Left colon (tissue), 2 donors: Measurements from ENCODE around the gene HIP1R. TPM values are rescaled to one million over a fixed set of nuclear protein-coding genes. Genes with fewer than 3 reads are reported as not detected.

Experiments
- ATAC-seq: fragments of 200-7000 bp; cut with Tn5 transposase; one replicate; pipeline ENCODE4 v1.9.1; 2020; ENCODE audit warnings: mild to moderate bottlenecking, moderate library complexity
- DNase-seq, 2 donors: peaks; one replicate each; pipeline ENCODE4 v3.0.0-alpha.2; 2020
- intact Hi-C, 2 donors: fragments of 100-400 bp; cut with DNase I in 1 of 2; cut with micrococcal nuclease in 1 of 2; formaldehyde crosslinking; loops; one replicate each; pipeline versions ENCODE4 v1.11.2 to v1.14.0; 2022; cut with DNase I, micrococcal nuclease
- total RNA-seq, 2 donors: library from RNA; stranded (reverse); fragmentation: NEBNext Ultra II Directional; extraction: Animal tissue kit (Norgen Biotek cat#: 25700); gene quantifications; one replicate each; pipeline ENCODE4 v1.2.1, GENCODE V29; 2021
- donor health status: DM: no; HTN: no; CAD: no.
- donor health status: DM: yes; HTN: yes; CAD: no.

The HIP1R gene
- total RNA-seq, 2 donors from 2014 or later = 62.3 to 66.4 TPM

GRCh38 chr12:122844366-122844971 lies 9.2 kb downstream of the HIP1R start:
- ATAC-seq = no peak
- intact Hi-C loops = no loop called here

GRCh38 chr12:122845041-122845864 lies 10.0 kb downstream of the HIP1R start:
- DNase-seq (peak in 1 of 2 donors; percentile 20), ATAC-seq (no peak)
- intact Hi-C loops = no loop called here

More at GRCh38 chr12:122844366-122844971, 9.2 kb downstream of the HIP1R start:
- DNase-seq = peak in 1 of 2 donors; percentile 14

GRCh38 chr12:122845865-122846621 lies 10.8 kb downstream of the HIP1R start:
- ATAC-seq (no peak), DNase-seq (peak in 1 of 2 donors; percentile 20)
- intact Hi-C loops = no loop called here

- intact Hi-C loops = no loop called here
- ATAC-seq (no peak), DNase-seq (peak in 1 of 2 donors; percentile 17)
Observed at GRCh38 chr12:122846622-122847515, 11.6 kb downstream of the HIP1R start.

GRCh38 chr12:122847516-122847836 lies 12.2 kb downstream of the HIP1R start:
- intact Hi-C loops = no loop called here
- no peak for ATAC-seq
- DNase-seq = peak in 1 of 2 donors; percentile 18

GRCh38 chr12:122847921-122848421 lies 12.7 kb downstream of the HIP1R start:
- no peak for ATAC-seq
- intact Hi-C loops = no loop called here
- no peak for DNase-seq

GRCh38 chr12:122848471-122849351 lies 13.5 kb downstream of the HIP1R start:
- intact Hi-C loops = no loop called here
- DNase-seq (no peak), ATAC-seq (no peak)

GRCh38 chr12:122849352-122850047 lies 14.2 kb downstream of the HIP1R start:
- DNase-seq = no peak
- no peak for ATAC-seq
- intact Hi-C loops = no loop called here

- ATAC-seq (no peak), DNase-seq (no peak)
- intact Hi-C loops = no loop called here
Observed at GRCh38 chr12:122850048-122850445, 14.8 kb downstream of the HIP1R start.

GRCh38 chr12:122850695-122851350 lies 15.6 kb downstream of the HIP1R start:
- ATAC-seq (no peak), DNase-seq (no peak)
- intact Hi-C loops = no loop called here

- ATAC-seq = no peak
- intact Hi-C loops = no loop called here
- DNase-seq = no peak
Observed at GRCh38 chr12:122851820-122852219, 16.6 kb downstream of the HIP1R start.

- no peak for DNase-seq
- no peak for ATAC-seq
- intact Hi-C loops = no loop called here
Observed at GRCh38 chr12:122852336-122853275, 17.3 kb downstream of the HIP1R start.

- DNase-seq = no peak
- ATAC-seq = no peak
- intact Hi-C loops = no loop called here
Observed at GRCh38 chr12:122853582-122854245, 18.5 kb downstream of the HIP1R start.

- ATAC-seq (no peak), DNase-seq (no peak)
- intact Hi-C loops = no loop called here
Observed at GRCh38 chr12:122854554-122854953, 19.3 kb downstream of the HIP1R start.
